T-cell (primary cell): ENCODE results near the gene PKIG. TPM values are rescaled to one million over a fixed set of nuclear protein-coding genes. Genes with fewer than 3 reads are reported as not detected.

Source experiments
- ATAC-seq, 4 experiments: fragments of 200-7000 bp in 3 of 4; fragments of 150-1000 bp in 1 of 4; cut with Tn5 transposase; replicated peaks in 1 of 4; 1 replicate in 3 of 4; 2 replicates in 1 of 4; pipeline ENCODE4 v1.10.0; 2021; ENCODE audit warnings: moderate library complexity in 3 of 4, mild to moderate bottlenecking in 2 of 4, moderate number of reproducible peaks in 1 of 4
- CTCF ChIA-PET, 2 donors: fragments of 300-600 bp; sonication (Branson Sonifier 250); formaldehyde crosslinking; loops; one replicate each; lab custom pipeline; 2022; ENCODE audit warnings: antibody characterized with exemption in 2 of 2; lab: Charles Lee
- POLR2A ChIA-PET, 2 donors: fragments of 300-600 bp; sonication (Branson Sonifier 250); formaldehyde crosslinking; loops; one replicate each; lab custom pipeline; 2022; ENCODE audit warnings: antibody characterized with exemption in 2 of 2; lab: Charles Lee
- DNase-seq, 35 experiments: peaks; one replicate each; pipeline versions ENCODE4 v3.0.0 to v3.0.0-alpha.2; 2013 to 2023
- H3K27ac ChIP-seq: one replicate; pipeline ENCODE4 v1.5.1; 2013; ENCODE audit warnings: low read length
- H3K27me3 ChIP-seq, 2 experiments: replicated peaks in 1 of 2; 1 replicate in 1 of 2; 2 replicates in 1 of 2; pipeline versions ENCODE4 v1.6.1 to v1.7.0; 2013; ENCODE audit warnings: low read length in 1 of 2, mixed read lengths in 1 of 2; ENCODE audit not compliant: control insufficient read depth in 2 of 2, insufficient read depth in 2 of 2; ENCODE audit errors: extremely low read depth in 1 of 2
- H3K36me3 ChIP-seq, 2 donors: 1 replicate in 1 of 2; 2 replicates in 1 of 2; pipeline versions ENCODE4 v1.6.1 to v1.7.0; 2013; ENCODE audit warnings: low read length in 1 of 2; ENCODE audit not compliant: control insufficient read depth in 2 of 2, insufficient read depth in 1 of 2; ENCODE audit errors: extremely low read depth in 1 of 2
- H3K4me1 ChIP-seq, 2 experiments: 1 replicate in 1 of 2; 2 replicates in 1 of 2; pipeline versions ENCODE4 v1.6.1 to v1.7.0; 2013; ENCODE audit warnings: low read length in 2 of 2, mixed read lengths in 1 of 2; ENCODE audit not compliant: insufficient read depth in 2 of 2, control insufficient read depth in 1 of 2; ENCODE audit errors: extremely low read depth in 1 of 2
- H3K4me3 ChIP-seq, 2 donors: 1 replicate in 1 of 2; 2 replicates in 1 of 2; pipeline versions ENCODE4 v1.5.1 to v1.7.0; 2013; ENCODE audit warnings: mild to moderate bottlenecking in 2 of 2, low read length in 1 of 2, moderate library complexity in 1 of 2; ENCODE audit not compliant: control insufficient read depth in 1 of 2; ENCODE audit errors: extremely low read depth in 1 of 2
- H3K9me3 ChIP-seq: 2 replicates; pipeline ENCODE4 v1.7.0; 2013
- H3K27ac Mint-ChIP-seq, 2 donors: one replicate each; pipeline ENCODE4 v1.8.0; 2020 to 2021; ENCODE audit warnings: mild to moderate bottlenecking in 2 of 2, mixed read lengths in 2 of 2
- H3K27me3 Mint-ChIP-seq, 2 donors: one replicate each; pipeline ENCODE4 v1.8.0; 2021 to 2022; ENCODE audit warnings: mixed read lengths in 2 of 2
- H3K36me3 Mint-ChIP-seq: one replicate; pipeline ENCODE4 v1.8.0; 2021; ENCODE audit warnings: mixed read lengths
- H3K4me1 Mint-ChIP-seq, 3 donors: one replicate each; pipeline ENCODE4 v1.8.0; 2020 to 2022; ENCODE audit warnings: mixed read lengths in 3 of 3, mild to moderate bottlenecking in 1 of 3
- H3K4me3 Mint-ChIP-seq, 3 donors: one replicate each; pipeline ENCODE4 v1.8.0; 2020 to 2022; ENCODE audit warnings: mild to moderate bottlenecking in 3 of 3, mixed read lengths in 3 of 3, moderate library complexity in 3 of 3
- H3K9me3 Mint-ChIP-seq, 3 donors: one replicate each; pipeline ENCODE4 v1.8.0; 2020 to 2022; ENCODE audit warnings: mixed read lengths in 3 of 3
- WGBS: methylation state at CpG from one replicate; pipeline ENCODE4 v1.1.5; 2013; ENCODE audit warnings: missing lambda C conversion rate; ENCODE audit not compliant: insufficient coverage; 5-methylcytosine and 5-hydroxymethylcytosine counted together
- total RNA-seq, 35 experiments: library from RNA in 6 of 35; stranded (reverse) in 6 of 35; fragments of 120-200 nt in 1 of 35; gene quantifications; one replicate each; pipeline versions ENCODE4 v1.2.1 to v1.2.4 and lab custom pipeline; 2013 to 2026

Gene PKIG
- total RNA-seq, 5 donors from 2014 or later (not counting 1 experiment from before 2014, with no cell fraction given) = 2.1 to 7.7 (median 4.7) TPM

GRCh38 chr20:44615169-44615791 is 32.9 kb downstream of the PKIG start:
- peaks cover 73 to 76% (median 73%) of the 10 kb centered on the region in 3 donors for H3K4me1 Mint-ChIP-seq
- H3K4me3 ChIP-seq = peak overlapping the region in 1 of 2 donors; percentile 27
- peaks cover 26 to 69% of the 10 kb centered on the region in 2 experiments for H3K4me1 ChIP-seq
- POLR2A ChIA-PET = interaction anchor here in 1 of 2 donors (0.6 kb wide), 1 partner anchor 303 kb away, joined by 12 read pairs; no protein-coding TSS in a partner anchor
- no peaks in the 10 kb centered on the region for H3K9me3 ChIP-seq
- CTCF ChIA-PET = interaction anchor here in 1 of 2 donors (0.6 kb wide), 1 partner anchor 541 kb away, joined by 3 read pairs; no protein-coding TSS in a partner anchor
- H3K27ac Mint-ChIP-seq = peak overlapping the region; percentile 92 to 93
- peak overlapping the region; percentile 52 for H3K27ac ChIP-seq
- ATAC-seq (peak in 3 of 4 experiments; percentile 13 to 46 (median 31)), DNase-seq (peak in 10 of 35 experiments; percentile 6 to 40 (median 20))
- peaks cover 7 to 26% of the 10 kb centered on the region in 2 donors for H3K36me3 ChIP-seq
- H3K36me3 Mint-ChIP-seq = peaks cover 17% of the 10 kb centered on the region
- WGBS = 51% methylated on average over 7 of the region's 10 CpGs
- H3K27me3 Mint-ChIP-seq = no peaks in the 10 kb centered on the region
- no peaks in the 10 kb centered on the region for H3K27me3 ChIP-seq
- H3K4me3 Mint-ChIP-seq = peak overlapping the region in 2 of 3 donors; percentile 31 to 80
- no peaks in the 10 kb centered on the region for H3K9me3 Mint-ChIP-seq

GRCh38 chr20:44615876-44616603 is 33.7 kb downstream of the PKIG start:
- H3K36me3 ChIP-seq = peaks cover 7 to 34% of the 10 kb centered on the region in 2 donors
- peak overlapping the region; percentile 92 to 93 for H3K27ac Mint-ChIP-seq

GRCh38 chr20:44616604-44616964 is 34.2 kb downstream of the PKIG start:
- H3K36me3 Mint-ChIP-seq = peaks cover 30% of the 10 kb centered on the region
- Histone ChIP-seq H3K36me3 (peaks cover 7 to 39% of the 10 kb centered on the region in 2 donors), H3K27me3 (no peaks in the 10 kb centered on the region), H3K4me1 (peaks cover 15 to 59% of the 10 kb centered on the region in 2 experiments), H3K27ac (no peak overlapping the region), H3K9me3 (no peaks in the 10 kb centered on the region), H3K4me3 (no peak overlapping the region)
- 93% methylated on average over 14 of the region's 14 CpGs for WGBS
- CTCF ChIA-PET = no interaction called here
- POLR2A ChIA-PET = interaction anchor here in 1 of 2 donors (0.8 kb wide), 1 partner anchor 95 kb away, joined by 3 read pairs; no protein-coding TSS in a partner anchor
- ATAC-seq (no peak), DNase-seq (no peak)
- no peaks in the 10 kb centered on the region for H3K9me3 Mint-ChIP-seq
- no peaks in the 10 kb centered on the region for H3K27me3 Mint-ChIP-seq
- peaks cover 61 to 64% (median 61%) of the 10 kb centered on the region in 3 donors for H3K4me1 Mint-ChIP-seq
- peak overlapping the region; percentile 92 to 93 for H3K27ac Mint-ChIP-seq
- peak overlapping the region in 1 of 3 donors; percentile 80 for H3K4me3 Mint-ChIP-seq

More at GRCh38 chr20:44615876-44616603, 33.7 kb downstream of the PKIG start:
- Mint-ChIP-seq H3K4me1 (peaks cover 65 to 69% (median 65%) of the 10 kb centered on the region in 3 donors), H3K36me3 (peaks cover 25% of the 10 kb centered on the region), H3K4me3 (peak overlapping the region in 1 of 3 donors; percentile 80), H3K9me3 (no peaks in the 10 kb centered on the region), H3K27me3 (no peaks in the 10 kb centered on the region)
- no peaks in the 10 kb centered on the region for H3K27me3 ChIP-seq
- WGBS = 94% methylated on average over 14 of the region's 14 CpGs
- ChIA-PET CTCF (no interaction called here), POLR2A (interaction anchor here (0.6 to 0.8 kb wide), 2 partner anchors 95 to 304 kb away, joined by 3 to 12 read pairs; no protein-coding TSS in a partner anchor)
- DNase-seq (peak in 1 of 35 experiments; percentile 7), ATAC-seq (no peak)
- peaks cover 18 to 64% of the 10 kb centered on the region in 2 experiments for H3K4me1 ChIP-seq
- peak overlapping the region; percentile 52 for H3K27ac ChIP-seq
- H3K4me3 ChIP-seq = no peak overlapping the region
- H3K9me3 ChIP-seq = no peaks in the 10 kb centered on the region

GRCh38 chr20:44618318-44618731 is 35.9 kb downstream of the PKIG start:
- peak in 31 of 35 experiments; percentile 13 to 64 (median 41) for DNase-seq
- peaks cover 48% of the 10 kb centered on the region for H3K36me3 Mint-ChIP-seq
- CTCF ChIA-PET = interaction anchor here (0.6 to 1.2 kb wide), 7 partner anchors 8 to 1036 kb away, joined by 3 to 4 read pairs (median 3); partner anchors contain the start of gene ADA (in 1 of the 2)

GRCh38 chr20:44619294-44619693 is 36.9 kb downstream of the PKIG start:
- ChIA-PET CTCF (interaction anchor here (0.7 to 0.9 kb wide), 2 partner anchors 24 to 26 kb away, joined by 3 to 4 read pairs; no protein-coding TSS in a partner anchor), POLR2A (no interaction called here)
- Mint-ChIP-seq H3K27me3 (no peaks in the 10 kb centered on the region), H3K4me1 (peaks cover 51 to 56% (median 52%) of the 10 kb centered on the region in 3 donors), H3K4me3 (peak overlapping the region in 1 of 3 donors; percentile 13), H3K9me3 (peaks cover 0 to 3% (median 0%) of the 10 kb centered on the region in 3 donors), H3K36me3 (peaks cover 49% of the 10 kb centered on the region), H3K27ac (peak overlapping the region; percentile 92 to 93)
- Histone ChIP-seq H3K36me3 (peaks cover 17 to 61% of the 10 kb centered on the region in 2 donors), H3K4me1 (peaks cover 14 to 52% of the 10 kb centered on the region in 2 experiments), H3K27me3 (no peaks in the 10 kb centered on the region), H3K9me3 (no peaks in the 10 kb centered on the region), H3K27ac (peak overlapping the region; percentile 38), H3K4me3 (no peak overlapping the region)
- 96% methylated on average over 7 of the region's 7 CpGs for WGBS
- no peak for DNase-seq
- ATAC-seq = no peak

More at GRCh38 chr20:44618318-44618731, 35.9 kb downstream of the PKIG start:
- ATAC-seq = peak; percentile 76 to 83 (median 78)
- H3K27me3 Mint-ChIP-seq = no peaks in the 10 kb centered on the region
- H3K4me1 Mint-ChIP-seq = peaks cover 56 to 63% (median 57%) of the 10 kb centered on the region in 3 donors
- peak overlapping the region in 1 of 3 donors; percentile 62 for H3K4me3 Mint-ChIP-seq
- peak overlapping the region; percentile 92 to 93 for H3K27ac Mint-ChIP-seq
- Histone ChIP-seq H3K27ac (peak overlapping the region; percentile 63), H3K27me3 (no peaks in the 10 kb centered on the region), H3K9me3 (no peaks in the 10 kb centered on the region), H3K4me3 (no peak overlapping the region), H3K36me3 (peaks cover 14 to 56% of the 10 kb centered on the region in 2 donors), H3K4me1 (peaks cover 15 to 57% of the 10 kb centered on the region in 2 experiments)
- peaks cover 0 to 2% (median 0%) of the 10 kb centered on the region in 3 donors for H3K9me3 Mint-ChIP-seq
- POLR2A ChIA-PET = no interaction called here
- 22% methylated on average over 14 of the region's 14 CpGs for WGBS

GRCh38 chr20:44620030-44620429 is 37.7 kb downstream of the PKIG start:
- H3K36me3 Mint-ChIP-seq = peaks cover 56% of the 10 kb centered on the region
- DNase-seq (no peak), ATAC-seq (no peak)
- no peaks in the 10 kb centered on the region for H3K27me3 ChIP-seq
- H3K27ac ChIP-seq = no peak overlapping the region
- H3K4me1 ChIP-seq = peaks cover 8 to 45% of the 10 kb centered on the region in 2 experiments
- WGBS = 100% methylated on average over 4 of the region's 5 CpGs
- ChIA-PET POLR2A (no interaction called here), CTCF (no interaction called here)
- peak overlapping the region; percentile 45 to 92 for H3K27ac Mint-ChIP-seq
- H3K27me3 Mint-ChIP-seq = no peaks in the 10 kb centered on the region
- peaks cover 0 to 3% (median 0%) of the 10 kb centered on the region in 3 donors for H3K9me3 Mint-ChIP-seq
- no peak overlapping the region for H3K4me3 ChIP-seq
- no peak overlapping the region for H3K4me3 Mint-ChIP-seq
- H3K36me3 ChIP-seq = peaks cover 15 to 66% of the 10 kb centered on the region in 2 donors
- H3K9me3 ChIP-seq = no peaks in the 10 kb centered on the region
- H3K4me1 Mint-ChIP-seq = peaks cover 43 to 49% (median 46%) of the 10 kb centered on the region in 3 donors
